Measurements from ENCODE around the gene BICC1.

- TF ChIP-seq POLR2AphosphoS5 (IDR thresholded peaks at IDR 0.05) (no peak), CTCF (IDR thresholded peaks at IDR 0.05) (no peak), POLR2A (IDR thresholded peaks at IDR 0.05) (no peak), EP300 (IDR thresholded peaks at IDR 0.05; ENCODE audit: low read depth) (no peak)
Observed at GRCh38 chr10:58734116-58734515, 221.4 kb downstream of the BICC1 start.
